HG02938 (cell line): ENCODE measurements around the gene FCN1.
"Not testable (repeated sequence)": the region's sequence is repeated elsewhere in the genome, so short reads cannot be mapped to it uniquely, and the experiment has no call there.

Experiments used
- ATAC-seq: cut with Tn5 transposase; IDR thresholded peaks from one replicate; pipeline ENCODE4 v1.9.1; 2021; ENCODE audit warnings: mild to moderate bottlenecking, moderate library complexity; ENCODE audit not compliant: unreplicated experiment

Gene FCN1

GRCh38 chr9:134857451-134857850, 60.3 kb downstream of the FCN1 start:
- not testable (repeated sequence) for ATAC-seq

GRCh38 chr9:134855900-134856377, 61.8 kb downstream of the FCN1 start:
- no peak for ATAC-seq
